ENCODE results near the gene ZRSR2. TPM values are rescaled to one million over a fixed set of nuclear protein-coding genes. Genes with fewer than 3 reads are reported as not detected.

ZRSR2 gene
- total and polyA plus RNA-seq, 2 of the 8 experiments (the other 6 are each of a cell fraction or from before 2014, with no cell fraction given) = 3.9 to 6.9 TPM

DNA sequence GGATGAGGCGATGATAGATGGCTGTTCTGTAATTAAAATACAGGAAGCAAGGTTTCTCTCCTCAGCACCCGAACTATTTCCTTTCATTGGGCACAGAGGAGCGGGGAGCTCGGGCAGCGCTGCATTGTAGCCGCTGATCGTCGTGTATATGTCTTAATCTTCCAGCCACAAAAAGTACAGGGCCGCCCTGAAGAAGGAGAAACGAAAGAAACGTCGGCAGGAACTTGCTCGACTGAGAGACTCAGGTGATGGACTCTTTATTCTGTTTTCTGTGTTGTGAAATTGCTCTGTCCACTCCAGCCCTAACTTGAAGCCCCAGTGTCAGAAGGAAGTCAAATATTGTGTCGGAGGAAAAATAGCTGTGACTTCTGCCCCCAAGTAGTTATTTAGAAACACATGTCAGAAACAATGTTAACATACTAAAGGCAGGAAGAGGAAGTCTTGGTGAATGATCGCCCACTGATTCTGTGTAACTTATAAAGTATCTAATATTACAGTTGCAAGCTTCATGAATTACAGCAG is 546 bp downstream of the ZRSR2 start (continued):
- TF ChIP-seq KDM4A (IDR thresholded peaks at IDR 0.05; ENCODE audit: low read depth, low read length, severe bottlenecking) = no peak

Data from H1 (cell line).